GM19324 (cell line): ENCODE results near the gene GARS1.
"Not testable (repeated sequence)": the region's sequence is repeated elsewhere in the genome, so short reads cannot be mapped to it uniquely, and the experiment has no call there.

Source experiments
- ATAC-seq: cut with Tn5 transposase; IDR thresholded peaks from one replicate; pipeline ENCODE4 v1.9.1; 2021; ENCODE audit warnings: mild to moderate bottlenecking, moderate library complexity; ENCODE audit not compliant: unreplicated experiment, low FRiP score

Gene GARS1

GRCh38 chr7:30618080-30618676 lies 23.5 kb downstream of the GARS1 start:
- ATAC-seq: no peak

GRCh38 chr7:30618961-30619360 lies 24.3 kb downstream of the GARS1 start:
- ATAC-seq: no peak

GRCh38 chr7:30625283-30625682 lies 30.6 kb downstream of the GARS1 start:
- no peak for ATAC-seq

- no peak for ATAC-seq
Observed at GRCh38 chr7:30627026-30627425, 32.3 kb downstream of the GARS1 start.

- no peak for ATAC-seq
Observed at GRCh38 chr7:30630986-30631385, 36.3 kb downstream of the GARS1 start.

GRCh38 chr7:30633223-30633622 lies 38.5 kb downstream of the GARS1 start:
- ATAC-seq: no peak

GRCh38 chr7:30634193-30634626 lies 39.5 kb downstream of the GARS1 start:
- ATAC-seq: no peak

- ATAC-seq: no peak
Observed at GRCh38 chr7:30634634-30635201, 40.0 kb downstream of the GARS1 start.

- no peak for ATAC-seq
Observed at GRCh38 chr7:30635798-30636197, 41.1 kb downstream of the GARS1 start.

- ATAC-seq: not testable (repeated sequence)
Observed at GRCh38 chr7:30642322-30642721, 47.6 kb downstream of the GARS1 start.

- ATAC-seq: no peak
Observed at GRCh38 chr7:30642789-30643188, 48.1 kb downstream of the GARS1 start.

- no peak for ATAC-seq
Observed at GRCh38 chr7:30644286-30644955, 49.7 kb downstream of the GARS1 start.

- no peak for ATAC-seq
Observed at GRCh38 chr7:30645661-30646060, 51.0 kb downstream of the GARS1 start.

GRCh38 chr7:30646154-30646553 lies 51.5 kb downstream of the GARS1 start:
- no peak for ATAC-seq

GRCh38 chr7:30647589-30648364 lies 53.1 kb downstream of the GARS1 start:
- ATAC-seq: no peak

GRCh38 chr7:30648744-30649540 lies 54.3 kb downstream of the GARS1 start:
- no peak for ATAC-seq

- ATAC-seq: no peak
Observed at GRCh38 chr7:30649717-30650420, 55.2 kb downstream of the GARS1 start.

- ATAC-seq: no peak
Observed at GRCh38 chr7:30650421-30650808, 55.7 kb downstream of the GARS1 start.

GRCh38 chr7:30652132-30652531 lies 57.5 kb downstream of the GARS1 start:
- no peak for ATAC-seq
